Kidney (tissue), 14 donors: ENCODE measurements around the gene COL23A1. TPM values are rescaled to one million over a fixed set of nuclear protein-coding genes. Genes with fewer than 3 reads are reported as not detected.

Experiments
- DNase-seq, 5 donors: peaks; one replicate each; pipeline ENCODE4 v3.0.0-alpha.2; 2013 to 2020
- FAIRE-seq: peaks from 2 replicates; lab custom pipeline; 2012; peaks lifted over from hg19 to GRCh38; lab: Jason Lieb, UNC
- H3K27ac ChIP-seq, 2 donors: one replicate each; pipeline ENCODE4 v1.7.0; 2013; ENCODE audit warnings: low read depth in 2 of 2, low read length in 2 of 2, inconsistent platforms in 1 of 2
- H3K27me3 ChIP-seq: one replicate; pipeline ENCODE4 v1.7.1; 2013; ENCODE audit warnings: low read length, inconsistent platforms; ENCODE audit not compliant: control insufficient read depth, insufficient read depth
- H3K36me3 ChIP-seq, 3 donors: one replicate each; pipeline versions ENCODE4 v1.7.0 to v1.7.1; 2013; ENCODE audit warnings: low read length in 3 of 3, control low read depth in 1 of 3, inconsistent platforms in 1 of 3; ENCODE audit not compliant: insufficient read depth in 3 of 3, control insufficient read depth in 2 of 3
- H3K4me1 ChIP-seq, 3 donors: one replicate each; pipeline versions ENCODE4 v1.7.0 to v1.7.1; 2013; ENCODE audit warnings: low read length in 3 of 3, inconsistent platforms in 1 of 3, low read depth in 1 of 3; ENCODE audit not compliant: control insufficient read depth in 2 of 3, insufficient read depth in 2 of 3
- H3K4me3 ChIP-seq, 3 donors: one replicate each; pipeline versions ENCODE4 v1.7.0 to v1.8.1; 2013; ENCODE audit warnings: low read length in 3 of 3, control low read depth in 1 of 3, inconsistent platforms in 1 of 3
- H3K9ac ChIP-seq, 3 donors: one replicate each; pipeline versions ENCODE4 v1.7.0 to v1.7.1; 2013; ENCODE audit warnings: low read length in 3 of 3, control low read depth in 1 of 3, inconsistent platforms in 1 of 3
- H3K9me3 ChIP-seq, 3 donors: one replicate each; pipeline versions ENCODE4 v1.7.0 to v1.7.1; 2013; ENCODE audit warnings: low read length in 3 of 3, control low read depth in 1 of 3, inconsistent platforms in 1 of 3; ENCODE audit not compliant: control insufficient read depth in 2 of 3, insufficient read depth in 1 of 3
- intact Hi-C: fragments of 100-400 bp; cut with DNase I; formaldehyde crosslinking; loops from one replicate; pipeline ENCODE4 v1.11.1; 2022
- polyA plus RNA-seq: library from polyadenylated mRNA; stranded (reverse); fragments of 350-450 nt; fragmentation: Illumina TruSeq; extraction: RNeasy Lipid Tissue Mini Kit (QIAGEN cat#74804); gene quantifications from one replicate; pipeline ENCODE4 v1.2.3, GENCODE V29; 2014; ENCODE audit warnings: low read depth, low replicate concordance; ENCODE audit not compliant: insufficient read depth
- total RNA-seq: library from RNA; stranded (reverse); fragmentation: NEBNext Ultra II Directional; extraction: Animal tissue kit (Norgen Biotek cat#: 25700); gene quantifications from one replicate; pipeline ENCODE4 v1.2.1, GENCODE V29; 2021
- TF ChIP-seq, protein P1 (sequence below): IDR thresholded peaks from 3 replicates; pipeline ENCODE4 v1.5.1; 2012; ENCODE audit warnings: mild to moderate bottlenecking, moderate library complexity, borderline replicate concordance; ENCODE audit not compliant: insufficient read depth; ENCODE audit errors: extremely low read depth
- donor health status: control.
- donor health status: control.
- donor health status: control.
- donor health status: control.
- donor health status: control.
- donor health status: DM: yes; HTN: yes; CAD: no.
- donor health status: Normal renal cell carcinoma (clear cell type).

The COL23A1 gene
- total and polyA plus RNA-seq, 2 donors from 2014 or later: 4.1 to 8.7 TPM

DNA sequence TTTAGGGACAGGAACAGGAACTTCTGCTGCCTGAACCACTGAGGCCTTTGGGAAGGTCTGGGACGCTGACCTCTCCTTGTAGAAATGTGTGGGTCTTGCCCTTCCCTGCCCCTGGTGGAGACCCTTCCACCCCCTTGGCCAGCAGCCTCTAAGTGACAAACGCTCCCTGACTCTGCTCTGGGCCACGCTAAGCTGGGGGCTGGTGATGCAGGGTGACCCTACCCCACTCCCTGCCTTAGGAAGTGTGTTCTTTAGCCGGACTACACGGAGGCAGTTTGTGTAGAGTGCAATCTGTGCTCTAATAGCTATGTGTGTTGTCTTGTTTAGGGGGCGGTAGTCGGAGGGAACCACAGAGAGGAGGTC, 123.0 kb downstream of the COL23A1 start:
- intact Hi-C loops: no loop called here
- Histone ChIP-seq H3K4me1 (peaks cover 0 to 13% (median 4%) of the 10 kb centered on the region in 3 donors), H3K9ac (no peak overlapping the region), H3K36me3 (no peaks in the 10 kb centered on the region), H3K4me3 (no peak overlapping the region), H3K27ac (peak overlapping the region; percentile 29 to 61), H3K27me3 (no peaks in the 10 kb centered on the region), H3K9me3 (no peaks in the 10 kb centered on the region)
- TF ChIP-seq, protein P1, sequence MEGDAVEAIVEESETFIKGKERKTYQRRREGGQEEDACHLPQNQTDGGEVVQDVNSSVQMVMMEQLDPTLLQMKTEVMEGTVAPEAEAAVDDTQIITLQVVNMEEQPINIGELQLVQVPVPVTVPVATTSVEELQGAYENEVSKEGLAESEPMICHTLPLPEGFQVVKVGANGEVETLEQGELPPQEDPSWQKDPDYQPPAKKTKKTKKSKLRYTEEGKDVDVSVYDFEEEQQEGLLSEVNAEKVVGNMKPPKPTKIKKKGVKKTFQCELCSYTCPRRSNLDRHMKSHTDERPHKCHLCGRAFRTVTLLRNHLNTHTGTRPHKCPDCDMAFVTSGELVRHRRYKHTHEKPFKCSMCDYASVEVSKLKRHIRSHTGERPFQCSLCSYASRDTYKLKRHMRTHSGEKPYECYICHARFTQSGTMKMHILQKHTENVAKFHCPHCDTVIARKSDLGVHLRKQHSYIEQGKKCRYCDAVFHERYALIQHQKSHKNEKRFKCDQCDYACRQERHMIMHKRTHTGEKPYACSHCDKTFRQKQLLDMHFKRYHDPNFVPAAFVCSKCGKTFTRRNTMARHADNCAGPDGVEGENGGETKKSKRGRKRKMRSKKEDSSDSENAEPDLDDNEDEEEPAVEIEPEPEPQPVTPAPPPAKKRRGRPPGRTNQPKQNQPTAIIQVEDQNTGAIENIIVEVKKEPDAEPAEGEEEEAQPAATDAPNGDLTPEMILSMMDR: no peak
- DNase-seq (no peak), FAIRE-seq (no peak)

DNA sequence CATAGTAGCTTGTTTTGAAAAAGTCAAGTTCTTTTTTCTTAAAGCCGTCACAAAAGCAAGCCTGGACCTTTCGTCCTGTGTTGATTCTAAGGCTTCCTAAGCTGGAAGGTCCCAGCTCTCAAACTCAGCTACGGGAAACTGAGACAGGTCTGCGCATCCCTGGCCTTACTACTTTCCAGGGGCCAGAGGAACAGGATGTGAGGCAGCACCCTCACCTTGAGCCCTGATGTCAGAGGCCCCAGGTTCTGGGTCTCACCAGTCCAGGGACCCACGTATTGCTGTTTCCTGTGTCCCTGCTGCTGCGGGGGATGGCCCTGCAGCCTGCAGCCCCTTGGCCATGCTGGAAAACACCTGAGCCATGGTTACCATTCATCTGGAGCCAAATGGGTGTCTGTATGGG, 123.9 kb downstream of the COL23A1 start:
- H3K9ac ChIP-seq: no peak overlapping the region
- no peaks in the 10 kb centered on the region for H3K36me3 ChIP-seq
- H3K4me3 ChIP-seq: no peak overlapping the region
- no peaks in the 10 kb centered on the region for H3K27me3 ChIP-seq
- TF ChIP-seq, protein P1: no peak
- DNase-seq (no peak), FAIRE-seq (no peak)
- no peaks in the 10 kb centered on the region for H3K9me3 ChIP-seq
- no peak overlapping the region for H3K27ac ChIP-seq
- intact Hi-C loops: no loop called here
- H3K4me1 ChIP-seq: peaks cover 0 to 16% (median 13%) of the 10 kb centered on the region in 3 donors

DNA sequence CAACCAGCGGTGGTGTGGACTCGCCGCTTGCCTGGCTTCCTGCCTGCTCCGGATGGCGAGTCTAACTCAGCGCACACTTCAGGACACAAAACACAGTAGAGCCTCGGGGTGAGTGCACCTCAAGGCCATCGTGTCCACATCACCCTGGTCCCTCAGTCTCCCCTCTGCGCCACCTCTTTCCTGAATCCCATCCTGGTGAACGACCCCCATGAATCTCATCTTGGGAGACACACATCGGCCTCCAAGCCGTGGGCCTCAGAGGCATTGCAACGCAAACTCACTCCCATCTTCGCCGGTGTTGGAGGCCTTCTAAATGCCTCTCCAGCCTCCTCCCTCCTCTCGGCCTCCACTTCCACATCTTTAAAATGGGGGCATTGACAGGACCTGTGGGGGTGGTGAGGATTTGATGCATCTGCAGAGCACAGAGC, 124.3 kb downstream of the COL23A1 start:
- Histone ChIP-seq H3K9ac (no peak overlapping the region), H3K4me1 (peaks cover 0 to 16% (median 15%) of the 10 kb centered on the region in 3 donors), H3K9me3 (no peaks in the 10 kb centered on the region), H3K4me3 (no peak overlapping the region), H3K36me3 (no peaks in the 10 kb centered on the region), H3K27me3 (no peaks in the 10 kb centered on the region), H3K27ac (no peak overlapping the region)
- intact Hi-C loops: no loop called here
- DNase-seq (peak in 1 of 5 donors; percentile 30), FAIRE-seq (no peak)
- TF ChIP-seq, protein P1: no peak

DNA sequence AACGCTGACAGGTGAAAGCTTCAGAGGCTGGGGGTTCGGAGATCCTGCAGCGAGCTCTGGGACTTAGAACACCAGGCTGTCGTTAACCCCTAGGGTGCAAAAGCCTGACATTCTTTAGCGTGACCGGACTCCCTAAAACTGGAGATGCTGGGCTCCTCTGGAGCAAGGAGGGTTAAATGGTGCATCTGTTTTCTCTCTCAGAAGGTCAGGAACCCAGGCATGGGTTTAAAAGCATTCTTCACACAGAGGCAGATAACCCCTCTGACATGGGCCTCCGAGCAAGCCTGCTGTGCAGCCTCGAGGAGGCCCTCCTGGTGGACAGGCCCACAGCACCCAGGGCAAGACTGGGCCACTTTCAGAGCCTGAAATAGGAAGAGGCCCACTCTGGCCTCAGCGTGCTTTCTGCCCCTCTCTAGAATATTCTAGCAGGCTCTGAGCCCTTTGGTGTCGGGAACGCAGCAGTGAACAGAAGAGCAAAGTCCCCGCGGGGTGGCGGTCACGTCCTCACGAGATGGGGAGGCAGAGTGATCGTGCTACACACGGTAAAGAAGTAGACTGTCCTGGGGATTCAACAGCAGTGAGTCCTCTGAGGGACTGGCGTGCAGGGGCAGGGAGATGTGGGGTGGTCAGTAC, 124.8 kb downstream of the COL23A1 start:
- H3K27me3 ChIP-seq: no peaks in the 10 kb centered on the region
- no peaks in the 10 kb centered on the region for H3K36me3 ChIP-seq
- no peak overlapping the region for H3K4me3 ChIP-seq
- no peaks in the 10 kb centered on the region for H3K9me3 ChIP-seq
- no peak overlapping the region for H3K27ac ChIP-seq
- FAIRE-seq (no peak), DNase-seq (peak in 1 of 5 donors; percentile 46)
- no peak overlapping the region for H3K9ac ChIP-seq
- TF ChIP-seq, protein P1: no peak
- H3K4me1 ChIP-seq: peaks cover 0 to 16% (median 15%) of the 10 kb centered on the region in 3 donors
- intact Hi-C loops: no loop called here
